ENCODE measurements around the gene MICAL2.

MICAL2 gene

DNA sequence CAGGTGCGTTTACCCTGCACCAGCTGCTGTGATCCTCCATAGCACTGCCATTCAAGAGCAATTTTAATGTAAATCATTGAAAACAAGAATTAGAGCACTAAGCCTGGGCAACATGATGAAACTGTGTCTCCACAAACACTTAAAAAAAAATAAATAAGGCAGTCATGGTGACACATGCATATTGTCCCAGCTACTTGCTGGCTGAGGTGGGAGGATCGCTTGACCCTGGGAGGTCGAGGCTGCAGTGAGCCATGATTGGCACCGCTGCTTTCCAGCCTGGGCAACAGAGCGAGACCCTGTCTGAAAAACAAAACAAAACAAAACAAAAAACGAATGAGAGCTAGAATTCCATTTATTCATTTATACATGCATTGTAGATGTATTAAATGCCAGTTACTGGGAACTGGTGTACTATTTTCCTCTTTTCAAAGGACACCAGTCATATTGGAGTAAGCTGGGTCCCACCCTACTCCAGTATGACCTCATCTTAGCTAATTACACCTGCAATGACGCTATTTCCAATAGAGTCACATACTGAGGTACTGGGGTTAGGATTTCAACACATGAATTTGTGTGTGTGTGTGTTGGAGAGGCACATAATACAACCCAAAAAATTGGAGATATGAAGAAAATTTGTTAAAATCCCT is 101.9 kb downstream of the MICAL2 start:
- no peaks in the 10 kb centered on the region for H3K4me1 ChIP-seq
- H3K27me3 ChIP-seq (ENCODE audit: control insufficient read depth, insufficient read depth, low read length), result no peaks in the 10 kb centered on the region
- H3K36me3 ChIP-seq (ENCODE audit: control insufficient read depth, insufficient read depth, low read length), result no peaks in the 10 kb centered on the region
- no peak overlapping the region for H3K4me3 ChIP-seq (ENCODE audit: low read depth, low read length)
- no peak overlapping the region for H2AFZ ChIP-seq
- no peak overlapping the region for H3K27ac ChIP-seq
- H3K9me3 ChIP-seq (ENCODE audit: control insufficient read depth, low read length), result no peaks in the 10 kb centered on the region
- no peak overlapping the region for H3K4me2 ChIP-seq (ENCODE audit: low read length)
- no peaks in the 10 kb centered on the region for H3K79me2 ChIP-seq
- TF ChIP-seq, protein P1, sequence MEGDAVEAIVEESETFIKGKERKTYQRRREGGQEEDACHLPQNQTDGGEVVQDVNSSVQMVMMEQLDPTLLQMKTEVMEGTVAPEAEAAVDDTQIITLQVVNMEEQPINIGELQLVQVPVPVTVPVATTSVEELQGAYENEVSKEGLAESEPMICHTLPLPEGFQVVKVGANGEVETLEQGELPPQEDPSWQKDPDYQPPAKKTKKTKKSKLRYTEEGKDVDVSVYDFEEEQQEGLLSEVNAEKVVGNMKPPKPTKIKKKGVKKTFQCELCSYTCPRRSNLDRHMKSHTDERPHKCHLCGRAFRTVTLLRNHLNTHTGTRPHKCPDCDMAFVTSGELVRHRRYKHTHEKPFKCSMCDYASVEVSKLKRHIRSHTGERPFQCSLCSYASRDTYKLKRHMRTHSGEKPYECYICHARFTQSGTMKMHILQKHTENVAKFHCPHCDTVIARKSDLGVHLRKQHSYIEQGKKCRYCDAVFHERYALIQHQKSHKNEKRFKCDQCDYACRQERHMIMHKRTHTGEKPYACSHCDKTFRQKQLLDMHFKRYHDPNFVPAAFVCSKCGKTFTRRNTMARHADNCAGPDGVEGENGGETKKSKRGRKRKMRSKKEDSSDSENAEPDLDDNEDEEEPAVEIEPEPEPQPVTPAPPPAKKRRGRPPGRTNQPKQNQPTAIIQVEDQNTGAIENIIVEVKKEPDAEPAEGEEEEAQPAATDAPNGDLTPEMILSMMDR (IDR thresholded peaks at IDR 0.05), result no peak
- H3K9ac ChIP-seq, result no peak overlapping the region

DNA sequence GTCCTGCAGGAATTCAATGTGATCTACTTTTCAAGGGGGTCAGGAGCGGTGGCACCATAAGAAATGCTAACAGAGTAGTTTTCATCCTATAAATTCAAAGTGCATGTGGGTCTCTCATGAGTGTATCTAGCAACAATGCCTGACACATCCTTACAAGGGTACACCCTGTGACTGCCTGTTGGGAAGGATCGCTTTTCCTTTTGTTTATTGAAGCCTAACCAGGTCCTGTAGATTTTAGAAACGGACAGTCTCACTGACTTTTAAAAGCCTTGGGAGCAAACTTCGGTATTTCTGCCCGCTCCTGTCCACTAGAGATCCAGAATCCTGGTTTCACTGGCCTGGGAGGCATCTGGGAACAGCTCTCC is 102.4 kb downstream of the MICAL2 start:
- H3K4me3 ChIP-seq (ENCODE audit: low read depth, low read length), result no peak overlapping the region
- H3K79me2 ChIP-seq, result no peaks in the 10 kb centered on the region

DNA sequence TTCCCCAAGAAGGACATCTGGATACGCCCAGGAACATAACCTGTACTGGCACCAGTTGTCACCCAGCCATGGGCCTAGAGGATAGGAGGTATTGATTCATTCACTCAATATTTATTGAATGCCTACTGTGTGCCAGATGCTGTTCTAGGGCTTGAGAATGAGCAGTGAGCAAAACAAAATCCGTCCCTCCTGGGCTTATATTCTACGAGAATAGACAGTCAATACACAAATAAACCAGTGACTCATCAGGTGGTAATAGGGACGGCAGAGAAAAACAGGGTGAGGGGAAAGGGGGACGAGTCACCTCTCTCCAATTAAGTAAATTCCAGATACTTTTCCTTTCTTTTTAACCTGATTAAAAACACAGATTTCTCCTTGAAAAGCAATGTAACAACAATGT is 103.5 kb downstream of the MICAL2 start:
- Histone ChIP-seq H3K4me1 (no peaks in the 10 kb centered on the region), H3K4me2 (ENCODE audit: low read length) (no peak overlapping the region), H2AFZ (no peak overlapping the region), H3K9ac (no peak overlapping the region), H3K27me3 (ENCODE audit: control insufficient read depth, insufficient read depth, low read length) (no peaks in the 10 kb centered on the region), H3K27ac (no peak overlapping the region), H3K79me2 (no peaks in the 10 kb centered on the region), H3K9me3 (ENCODE audit: control insufficient read depth, low read length) (no peaks in the 10 kb centered on the region), H3K4me3 (ENCODE audit: low read depth, low read length) (no peak overlapping the region), H3K36me3 (ENCODE audit: control insufficient read depth, insufficient read depth, low read length) (no peaks in the 10 kb centered on the region)
- TF ChIP-seq, protein P1 (IDR thresholded peaks at IDR 0.05), result no peak

More for the DNA sequence above, 102.4 kb downstream of the MICAL2 start:
- Histone ChIP-seq H3K27ac (no peak overlapping the region), H3K4me2 (ENCODE audit: low read length) (no peak overlapping the region), H3K9me3 (ENCODE audit: control insufficient read depth, low read length) (no peaks in the 10 kb centered on the region), H3K4me1 (no peaks in the 10 kb centered on the region), H3K36me3 (ENCODE audit: control insufficient read depth, insufficient read depth, low read length) (no peaks in the 10 kb centered on the region), H3K9ac (no peak overlapping the region), H2AFZ (no peak overlapping the region), H3K27me3 (ENCODE audit: control insufficient read depth, insufficient read depth, low read length) (no peaks in the 10 kb centered on the region)
- TF ChIP-seq, protein P1 (IDR thresholded peaks at IDR 0.05), result no peak

DNA sequence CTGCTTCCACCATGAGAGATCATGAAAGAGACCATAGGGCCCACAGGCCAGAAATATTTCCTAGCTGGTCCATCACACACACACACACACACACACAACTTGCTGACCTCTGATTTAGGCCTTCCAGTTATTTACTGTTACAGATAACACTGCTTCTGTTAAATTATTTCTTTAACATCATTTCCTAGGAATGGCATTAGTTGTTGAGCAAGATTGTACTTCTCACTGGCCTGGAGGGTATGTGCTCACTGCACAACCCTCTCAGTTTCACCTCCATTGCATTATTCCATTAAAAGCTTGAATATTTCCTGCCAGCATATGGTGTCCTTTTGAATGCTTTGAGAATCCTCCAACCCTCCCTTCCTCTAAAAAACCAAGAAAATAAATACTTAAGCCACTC is 104.4 kb downstream of the MICAL2 start:
- H3K27ac ChIP-seq, result no peak overlapping the region
- no peak overlapping the region for H2AFZ ChIP-seq
- H3K9ac ChIP-seq, result no peak overlapping the region
- H3K4me3 ChIP-seq (ENCODE audit: low read depth, low read length), result no peak overlapping the region
- no peaks in the 10 kb centered on the region for H3K79me2 ChIP-seq
- H3K4me2 ChIP-seq (ENCODE audit: low read length), result no peak overlapping the region
- H3K4me1 ChIP-seq, result no peaks in the 10 kb centered on the region
- TF ChIP-seq, protein P1 (IDR thresholded peaks at IDR 0.05), result no peak
- no peaks in the 10 kb centered on the region for H3K9me3 ChIP-seq (ENCODE audit: control insufficient read depth, low read length)
- H3K27me3 ChIP-seq (ENCODE audit: control insufficient read depth, insufficient read depth, low read length), result no peaks in the 10 kb centered on the region
- no peaks in the 10 kb centered on the region for H3K36me3 ChIP-seq (ENCODE audit: control insufficient read depth, insufficient read depth, low read length)

DNA sequence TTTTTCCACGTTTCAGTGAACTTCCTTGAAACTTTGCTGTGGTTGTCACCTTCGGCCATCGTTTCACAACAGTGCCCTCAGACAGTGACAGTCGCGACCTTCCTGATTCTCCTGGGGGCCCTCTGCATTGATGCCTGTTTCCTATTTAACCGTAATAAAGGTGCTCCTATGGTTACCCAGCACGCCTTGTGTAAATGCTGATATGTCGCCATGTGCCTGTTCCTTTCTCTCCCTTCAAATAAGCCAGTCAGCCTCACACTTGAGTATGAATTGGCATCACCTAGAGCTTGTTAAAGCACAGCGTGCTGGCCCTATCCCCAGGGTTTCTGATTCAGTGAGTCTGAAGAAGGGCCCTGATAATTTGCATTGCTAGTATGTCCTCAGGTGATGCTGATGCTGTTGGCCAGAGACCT is 104.8 kb downstream of the MICAL2 start:
- Histone ChIP-seq H3K27me3 (ENCODE audit: control insufficient read depth, insufficient read depth, low read length) (no peaks in the 10 kb centered on the region), H3K36me3 (ENCODE audit: control insufficient read depth, insufficient read depth, low read length) (no peaks in the 10 kb centered on the region), H2AFZ (no peak overlapping the region), H3K4me3 (ENCODE audit: low read depth, low read length) (no peak overlapping the region), H3K4me2 (ENCODE audit: low read length) (no peak overlapping the region), H3K4me1 (no peaks in the 10 kb centered on the region), H3K9ac (no peak overlapping the region), H3K27ac (no peak overlapping the region), H3K9me3 (ENCODE audit: control insufficient read depth, low read length) (no peaks in the 10 kb centered on the region), H3K79me2 (no peaks in the 10 kb centered on the region)
- TF ChIP-seq, protein P1 (IDR thresholded peaks at IDR 0.05), result no peak

All from parathyroid adenoma (tissue), 2 donors.